ENCODE data around the gene PAPPA2.
"Not testable (repeated sequence)": the region's sequence is repeated elsewhere in the genome, so short reads cannot be mapped to it uniquely, and the experiment has no call there.

The PAPPA2 gene

GRCh38 chr1:176603696-176604095 is 140.7 kb downstream of the PAPPA2 start:
- DNase-seq (ENCODE audit: low read depth in 2 of 2), result no peak

GRCh38 chr1:176604461-176604860 is 141.5 kb downstream of the PAPPA2 start:
- no peak for DNase-seq (ENCODE audit: low read depth in 2 of 2)

DNA sequence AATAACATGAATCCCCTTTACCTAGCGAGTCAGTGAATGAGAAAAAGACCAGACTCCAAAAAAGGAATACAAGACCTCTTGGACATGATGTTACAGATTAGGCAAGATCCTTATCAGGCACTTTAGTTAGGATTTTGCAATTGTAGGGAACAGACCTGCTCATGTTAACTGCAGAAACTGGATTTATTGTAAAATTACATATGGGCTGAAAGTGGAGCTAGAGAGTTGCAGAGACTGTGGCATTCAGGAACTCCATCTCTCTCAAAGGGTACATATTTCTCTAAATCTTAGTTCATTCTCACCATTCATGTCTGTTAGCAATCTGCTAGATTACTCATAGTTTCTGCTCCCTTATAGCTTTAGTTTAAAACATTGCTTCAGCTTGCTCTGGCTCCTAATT is 142.2 kb downstream of the PAPPA2 start:
- DNase-seq (ENCODE audit: low read depth in 2 of 2), result no peak

- no peak for DNase-seq (ENCODE audit: low read depth in 2 of 2)
Measured at GRCh38 chr1:176609556-176610408, 146.8 kb downstream of the PAPPA2 start.

GRCh38 chr1:176612791-176613190 is 149.8 kb downstream of the PAPPA2 start:
- no peak for DNase-seq (ENCODE audit: low read depth in 2 of 2)

DNA sequence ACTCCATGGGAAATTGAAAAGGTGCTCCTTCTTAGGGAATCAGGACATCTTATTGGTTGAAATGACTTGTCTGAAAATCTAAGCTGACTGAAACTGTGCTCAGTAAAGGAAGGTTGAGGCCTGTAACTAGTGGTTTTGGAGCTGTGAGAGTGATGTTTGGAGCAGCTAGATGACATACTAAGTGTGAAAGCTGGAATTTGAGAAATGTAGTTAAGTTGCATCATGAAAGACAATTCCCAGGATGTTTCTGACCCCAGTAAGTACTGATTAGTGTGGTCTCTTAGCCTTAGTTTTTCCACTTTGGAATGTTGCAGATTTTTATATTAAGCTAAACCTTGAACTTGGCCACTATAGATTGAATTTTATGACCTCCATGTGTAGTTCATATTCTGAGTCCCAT is 154.9 kb downstream of the PAPPA2 start:
- no peak for DNase-seq (ENCODE audit: low read depth in 2 of 2)

- no peak for DNase-seq (ENCODE audit: low read depth in 2 of 2)
Measured at GRCh38 chr1:176619261-176619660, 156.3 kb downstream of the PAPPA2 start.

DNA sequence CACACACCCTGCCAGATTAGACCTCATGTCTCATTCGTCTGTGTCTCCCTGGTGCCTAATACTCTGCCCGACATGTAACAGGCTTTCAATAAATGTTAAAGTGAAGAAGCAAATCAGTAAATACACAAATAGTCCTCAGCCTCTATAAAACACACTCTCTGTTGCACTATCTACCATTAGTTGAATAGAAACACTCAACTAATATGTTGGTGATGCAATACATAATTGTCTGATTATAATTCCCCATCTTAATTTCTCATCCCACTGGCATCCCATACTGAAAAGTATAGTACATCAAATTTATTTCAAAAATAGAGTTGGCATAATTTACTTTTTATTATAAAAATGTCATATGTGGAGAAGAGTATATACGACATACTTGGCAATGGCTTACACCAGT is 162.4 kb downstream of the PAPPA2 start:
- no peak for DNase-seq (ENCODE audit: low read depth in 2 of 2)

GRCh38 chr1:176626572-176627061 is 163.6 kb downstream of the PAPPA2 start:
- no peak for DNase-seq (ENCODE audit: low read depth in 2 of 2)

GRCh38 chr1:176628775-176629174 is 165.8 kb downstream of the PAPPA2 start:
- no peak for DNase-seq (ENCODE audit: low read depth in 2 of 2)

- DNase-seq (ENCODE audit: low read depth in 2 of 2), result not testable (repeated sequence)
Measured at GRCh38 chr1:176634733-176635132, 171.8 kb downstream of the PAPPA2 start.

DNA sequence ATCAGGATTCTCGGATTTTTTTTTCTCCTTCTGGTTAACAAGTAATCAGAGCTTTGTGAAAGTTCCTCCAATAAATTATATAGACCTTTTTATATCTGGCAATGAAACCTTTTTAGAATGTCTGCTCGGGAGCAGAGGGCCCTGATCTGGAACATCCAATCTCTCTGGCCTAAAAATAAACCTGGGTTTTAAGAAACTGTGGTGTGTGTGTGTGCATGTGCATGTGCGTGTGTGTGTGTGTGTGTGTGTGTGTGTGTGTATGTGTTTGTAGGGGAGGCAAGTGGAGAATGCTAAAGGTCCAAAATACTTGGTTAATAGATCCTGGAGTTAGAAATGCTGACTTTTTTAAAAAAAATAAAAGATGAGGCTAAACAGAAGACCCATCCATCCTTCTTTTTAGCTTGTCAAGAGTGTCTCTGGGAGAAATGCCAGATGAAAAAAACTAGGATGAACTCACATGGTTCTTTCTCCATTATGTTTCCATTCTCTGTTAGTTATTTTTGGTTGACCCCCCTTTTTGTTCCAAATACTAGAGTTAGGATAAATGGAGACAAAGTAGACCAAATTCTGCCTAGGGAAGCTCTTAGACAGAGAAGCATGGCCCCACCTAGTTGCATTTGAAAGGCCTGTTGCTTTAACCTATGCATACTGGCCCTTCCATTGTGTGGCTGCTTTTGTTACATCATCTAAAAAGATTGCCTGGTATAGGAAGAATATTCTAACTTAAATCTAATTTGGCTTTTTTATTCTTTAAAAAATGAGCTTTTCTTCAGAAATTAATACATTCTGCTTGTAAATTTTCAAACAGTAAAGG is 175.9 kb downstream of the PAPPA2 start:
- DNase-seq (ENCODE audit: low read depth in 2 of 2), result no peak

- no peak for DNase-seq (ENCODE audit: low read depth in 2 of 2)
Measured at GRCh38 chr1:176643536-176643935, 180.6 kb downstream of the PAPPA2 start.

- DNase-seq (ENCODE audit: low read depth in 2 of 2), result no peak
Measured at GRCh38 chr1:176648556-176648955, 185.6 kb downstream of the PAPPA2 start.

- DNase-seq (ENCODE audit: low read depth in 2 of 2), result no peak
Measured at GRCh38 chr1:176656257-176656995, 193.5 kb downstream of the PAPPA2 start.

GRCh38 chr1:176669782-176670181 is 206.8 kb downstream of the PAPPA2 start:
- no peak for DNase-seq (ENCODE audit: low read depth in 2 of 2)

- DNase-seq (ENCODE audit: low read depth in 2 of 2), result no peak
Measured at GRCh38 chr1:176670853-176671252, 207.9 kb downstream of the PAPPA2 start.

DNA sequence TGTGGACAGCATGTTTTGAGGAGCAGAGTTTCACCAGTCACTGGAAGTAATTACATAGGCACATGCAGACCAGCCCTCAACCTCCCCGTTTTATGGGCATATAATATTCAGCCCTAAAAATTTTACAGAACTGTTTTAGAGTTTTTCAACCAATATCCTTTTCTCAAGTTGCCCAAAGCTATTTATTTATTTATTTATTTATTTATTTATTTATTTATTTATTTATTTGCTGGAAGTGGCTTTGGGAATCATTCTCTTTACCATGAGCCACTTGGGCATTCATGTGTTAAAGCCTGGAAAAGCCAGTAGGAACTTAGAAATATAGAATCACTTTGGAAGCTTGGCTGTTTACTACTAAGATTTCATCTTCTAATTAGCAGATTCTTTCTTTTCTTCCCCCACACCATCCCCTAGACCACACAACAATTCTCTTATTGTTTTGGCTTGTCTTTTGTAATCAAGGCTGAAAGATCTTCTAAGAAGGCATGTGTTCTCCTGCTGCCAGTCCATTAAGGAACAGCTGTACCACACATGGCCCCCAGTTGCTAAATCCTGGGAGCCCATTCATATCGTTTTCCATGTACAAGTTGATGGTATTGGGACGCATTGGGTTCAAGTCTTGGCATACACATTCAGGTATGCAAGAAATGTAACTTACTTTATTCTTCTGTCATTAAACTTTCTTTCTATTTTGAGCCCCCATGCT is 220.0 kb downstream of the PAPPA2 start:
- DNase-seq (ENCODE audit: low read depth in 2 of 2), result no peak

DNA sequence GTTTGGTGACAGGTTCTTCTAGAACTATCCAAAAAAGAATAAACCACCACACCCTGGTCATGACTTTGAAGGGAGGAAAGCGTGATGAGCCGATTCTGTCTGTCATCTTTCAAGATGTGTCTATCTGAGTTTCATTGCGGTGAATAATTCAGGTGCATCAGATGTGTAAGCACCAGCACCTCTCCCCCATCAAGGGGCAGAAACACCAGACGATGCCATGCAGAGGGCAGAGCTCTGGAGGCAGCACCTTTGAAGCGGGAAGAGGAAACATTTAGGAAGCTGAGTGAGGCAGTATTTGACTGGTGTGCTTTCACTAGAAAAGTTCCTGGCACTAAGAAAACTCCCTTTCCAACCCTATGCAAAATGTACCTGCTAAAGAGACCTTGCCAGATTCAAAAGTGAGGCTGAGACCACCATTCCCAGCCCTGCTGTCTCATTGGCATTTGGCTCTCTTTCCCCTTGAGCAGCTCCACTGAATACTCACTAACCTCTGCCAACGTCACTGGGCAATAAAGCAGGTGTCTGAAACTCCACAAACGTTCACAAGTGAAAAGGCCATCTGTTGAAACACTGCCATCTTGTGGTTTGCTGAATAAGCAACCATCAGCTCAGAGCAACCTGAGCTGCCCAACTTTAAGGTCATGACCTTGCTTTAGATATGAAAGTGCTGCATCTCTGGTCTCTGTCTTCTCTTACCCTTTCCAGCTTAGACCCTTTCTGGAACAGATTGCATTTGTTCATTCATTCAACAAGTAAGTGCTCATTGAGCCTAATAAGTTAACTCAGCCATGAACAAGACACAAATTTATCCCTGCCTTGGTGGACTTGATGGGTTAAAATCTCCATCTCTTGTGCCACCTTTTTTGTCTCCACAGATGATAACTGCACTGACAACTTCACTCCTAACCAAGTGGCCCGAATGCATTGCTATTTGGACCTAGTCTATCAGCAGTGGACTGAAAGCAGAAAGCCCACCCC is 228.6 kb downstream of the PAPPA2 start:
- DNase-seq (ENCODE audit: low read depth in 2 of 2), result no peak

DNA sequence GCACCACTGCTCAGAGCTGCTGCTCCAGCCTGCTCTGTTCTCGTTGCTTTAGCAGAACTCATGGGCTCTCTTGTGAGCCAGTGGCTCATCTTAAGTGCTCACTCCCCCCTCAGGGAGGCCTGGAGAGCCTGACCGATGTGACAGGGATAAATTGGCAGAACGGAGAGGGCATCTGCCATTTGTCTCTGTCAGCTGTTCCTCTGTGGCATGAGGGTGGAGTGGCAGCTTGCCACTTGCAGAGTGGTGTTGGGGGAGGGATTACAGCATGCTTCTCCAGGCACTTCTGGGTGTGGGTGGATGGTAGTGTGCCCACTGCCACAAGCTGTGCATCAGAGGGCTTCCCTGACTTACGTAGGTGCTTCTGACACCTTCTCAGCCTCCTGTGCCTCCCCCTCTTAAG is 229.5 kb downstream of the PAPPA2 start:
- DNase-seq (ENCODE audit: low read depth in 2 of 2), result no peak
